GM12874 (cell line): ENCODE data around the gene APLP1.

Experiments
- CTCF ChIP-seq: IDR thresholded peaks from 2 replicates; pipeline ENCODE4 v1.5.1; 2011; ENCODE audit warnings: low read depth, mild to moderate bottlenecking, control low read depth, low read length, moderate library complexity; ENCODE audit not compliant: insufficient read depth

APLP1 gene

DNA sequence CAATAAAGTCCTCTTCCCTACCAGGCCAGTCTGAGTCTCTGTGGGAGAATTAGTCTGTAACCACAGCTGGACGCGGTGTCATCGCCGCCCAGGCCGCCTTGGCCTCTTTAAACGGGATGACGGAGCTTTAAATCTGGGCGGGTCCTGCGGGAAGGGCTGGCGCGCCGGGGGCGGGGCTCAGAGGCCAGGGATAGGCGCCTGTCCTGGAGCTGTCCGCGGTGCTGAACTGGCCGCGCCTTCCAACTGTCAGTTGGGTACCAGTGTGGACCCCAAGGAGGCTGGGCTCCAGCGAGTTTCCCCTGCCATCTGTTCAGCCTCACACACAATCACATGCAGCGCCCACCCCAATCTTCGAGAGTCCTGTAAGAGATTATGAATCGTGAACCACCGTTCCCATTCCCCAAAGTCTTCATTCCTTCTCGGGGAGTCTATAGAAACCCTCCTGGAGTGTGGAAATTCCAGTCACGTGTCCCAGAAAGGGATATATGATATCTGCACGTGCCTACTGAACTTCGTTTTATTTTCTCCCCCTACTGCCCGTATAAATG is 11.5 kb downstream of the APLP1 start:
- no peak for TF ChIP-seq CTCF

- peak; percentile 21; the same call in 1 of the 2 replicates for TF ChIP-seq CTCF
Observed at GRCh38 chr19:35882114-35882832, 13.9 kb downstream of the APLP1 start.

DNA sequence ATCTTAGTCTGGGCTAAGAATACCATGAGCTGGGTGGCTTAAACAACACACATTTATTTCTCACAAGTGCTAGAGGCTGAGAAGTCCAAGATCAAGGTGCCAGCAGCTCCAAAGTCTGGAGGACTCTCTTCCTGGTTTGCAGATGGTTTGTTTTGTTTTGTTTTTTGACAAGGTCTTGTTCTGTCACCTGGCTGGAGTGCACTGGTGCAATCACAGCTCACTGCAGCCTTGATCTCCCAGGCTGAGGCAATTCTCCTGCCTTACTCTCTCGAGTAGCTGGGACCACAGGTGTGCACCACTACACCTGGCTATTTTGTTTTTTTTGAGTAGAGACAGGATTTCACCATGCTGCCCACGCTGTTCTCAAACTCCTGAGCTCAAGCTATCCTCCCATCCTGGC is 15.5 kb downstream of the APLP1 start:
- no peak for TF ChIP-seq CTCF

GRCh38 chr19:35885225-35885738 is 16.9 kb downstream of the APLP1 start:
- TF ChIP-seq CTCF = no peak

GRCh38 chr19:35885904-35886303 is 17.5 kb downstream of the APLP1 start:
- no peak for TF ChIP-seq CTCF

DNA sequence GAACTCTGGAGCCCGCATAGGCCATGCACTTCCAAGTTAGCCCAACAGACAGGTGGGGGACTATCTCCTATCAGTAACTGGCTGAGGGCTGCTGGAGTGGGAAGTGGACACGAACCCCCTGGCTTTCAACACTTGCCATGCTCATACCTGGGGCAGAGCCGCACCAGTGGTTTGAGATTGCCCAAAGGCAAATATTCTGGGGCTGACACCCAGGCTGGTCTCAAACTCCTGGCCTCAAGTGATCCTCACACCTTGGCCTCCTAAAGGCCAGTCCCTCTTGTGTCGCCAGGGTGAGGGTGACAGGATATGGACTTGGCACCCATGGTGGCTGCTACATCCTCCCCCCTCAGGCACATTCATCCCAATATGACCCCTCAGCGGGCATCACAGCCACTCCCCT is 18.8 kb downstream of the APLP1 start:
- no peak for TF ChIP-seq CTCF

DNA sequence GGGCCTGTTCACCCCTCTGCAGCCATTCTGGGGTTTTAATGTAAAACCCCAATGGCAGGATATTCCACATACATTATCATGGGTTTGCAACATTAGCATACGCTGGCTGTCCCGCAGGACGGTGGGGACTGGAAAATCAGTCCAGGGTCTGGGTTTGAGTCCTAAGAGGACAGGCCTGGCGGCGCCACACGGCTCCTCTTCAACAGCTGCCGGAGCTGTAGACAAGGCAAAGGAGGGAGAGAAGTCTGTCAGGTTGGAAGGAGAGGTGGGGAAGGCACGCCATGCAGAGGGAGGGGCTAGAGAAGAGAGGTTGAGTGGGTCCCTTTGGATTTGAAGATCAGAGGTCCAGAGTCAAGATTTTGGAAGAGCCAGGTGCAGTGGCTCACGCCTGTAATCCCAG is 20.0 kb downstream of the APLP1 start:
- TF ChIP-seq CTCF = no peak
